Activated CD4-positive, alpha-beta T cell treated with anti-CD3 and anti-CD28 coated beads for 1 hour (primary cell): ENCODE measurements around the gene ITPA.
"Not testable (repeated sequence)": the region's sequence is repeated elsewhere in the genome, so short reads cannot be mapped to it uniquely, and the experiment has no call there.

Source experiments
- DNase-seq: peaks from one replicate; pipeline ENCODE4 v3.0.0-alpha.2; 2020

The ITPA gene

DNA sequence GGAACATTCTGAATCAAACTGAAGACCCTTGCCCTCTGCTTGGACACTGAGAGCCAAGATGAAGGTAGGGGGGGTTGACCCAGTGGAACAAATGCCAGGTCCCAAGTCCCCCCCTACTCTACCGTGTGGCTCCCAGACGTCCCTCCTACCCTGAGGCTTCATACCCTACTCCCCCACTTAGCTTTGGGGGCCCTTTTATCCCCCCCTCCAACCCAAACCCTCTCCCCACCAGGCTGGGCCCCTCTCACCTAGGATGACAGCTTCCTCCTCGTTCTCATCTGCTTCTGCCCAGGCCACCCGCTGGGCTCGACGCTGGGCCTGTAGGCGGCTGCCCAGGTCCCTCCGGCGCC, 6.4 kb upstream of the ITPA start:
- no peak for DNase-seq

DNA sequence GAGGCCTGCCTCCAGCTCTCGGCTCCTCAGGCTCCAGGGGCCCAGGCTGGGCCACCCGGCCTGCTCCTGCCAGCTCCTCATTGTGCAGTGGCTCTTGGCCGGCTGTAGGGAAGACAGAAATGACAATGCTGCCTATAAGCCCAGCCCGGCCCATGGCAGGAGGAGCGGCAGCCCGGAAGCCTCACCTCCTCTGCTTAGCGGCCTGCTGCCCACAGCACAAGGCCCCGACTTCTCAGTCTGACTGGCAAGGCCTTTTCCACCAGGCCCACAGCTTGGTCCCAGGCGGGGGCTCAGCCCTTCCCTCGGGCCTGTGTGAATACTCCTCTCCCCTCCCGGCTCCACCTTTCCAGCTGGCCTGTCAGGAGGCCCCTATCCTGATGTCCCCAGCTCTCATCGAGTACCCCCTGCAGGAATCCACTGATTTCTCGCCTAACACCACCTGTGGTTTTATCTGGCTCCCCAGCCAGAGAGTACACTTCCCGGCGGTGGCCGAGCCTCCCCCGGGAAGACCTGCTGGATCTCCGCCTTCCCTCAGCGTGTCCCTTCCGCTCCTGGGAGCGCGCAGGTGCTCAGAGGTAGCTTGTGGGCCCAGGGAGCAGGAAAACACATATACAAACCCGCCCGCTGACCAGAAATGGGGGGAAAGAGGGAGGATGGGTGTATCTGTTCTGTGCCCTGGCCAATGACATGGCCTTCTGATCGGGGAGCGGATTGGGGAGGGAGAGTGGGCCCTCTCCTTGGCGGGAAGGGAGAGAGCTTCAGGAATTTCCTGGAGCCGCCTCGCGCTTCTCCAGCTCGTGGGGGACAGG, 5.8 kb upstream of the ITPA start:
- no peak for DNase-seq

DNA sequence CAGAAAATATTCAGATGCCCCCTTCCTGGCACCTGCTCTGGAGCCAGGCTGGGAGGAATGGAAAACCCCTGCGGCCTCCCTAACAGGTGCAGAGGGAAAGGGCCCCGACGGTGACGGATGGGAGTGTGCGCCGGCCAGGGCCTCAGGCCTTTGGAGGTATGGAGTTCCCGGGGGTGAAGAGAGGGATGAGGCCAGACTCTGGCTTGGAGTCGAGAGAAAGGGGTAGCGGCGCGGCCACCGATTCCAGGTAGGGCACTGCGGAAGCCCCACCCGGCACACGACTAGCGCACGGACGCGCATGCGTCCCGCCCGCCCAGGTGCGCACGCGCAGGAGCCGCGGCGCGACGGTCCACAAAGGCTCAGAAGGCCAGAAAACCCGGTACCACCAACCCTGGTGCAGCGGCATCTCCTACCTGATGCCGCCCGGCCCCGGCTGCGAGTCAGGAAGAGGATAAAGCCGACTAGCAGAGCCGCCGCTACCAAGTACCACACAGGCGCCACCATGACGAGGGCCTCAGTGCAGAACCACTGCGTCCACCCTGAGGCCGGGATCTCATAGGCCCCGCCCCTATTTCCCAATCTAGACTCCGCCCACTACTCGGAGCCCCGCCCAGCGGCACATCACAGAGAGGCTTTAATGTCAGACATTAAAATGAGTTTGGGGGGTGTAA, 5.0 kb upstream of the ITPA start, which contains the start of gene DDRGK1:
Gene DDRGK1 (minus strand): TSS at position 559 of the 671 bp plus-strand sequence. CDS start 55 bp downstream, at position 504.
- peak; percentile 81 for DNase-seq

DNA sequence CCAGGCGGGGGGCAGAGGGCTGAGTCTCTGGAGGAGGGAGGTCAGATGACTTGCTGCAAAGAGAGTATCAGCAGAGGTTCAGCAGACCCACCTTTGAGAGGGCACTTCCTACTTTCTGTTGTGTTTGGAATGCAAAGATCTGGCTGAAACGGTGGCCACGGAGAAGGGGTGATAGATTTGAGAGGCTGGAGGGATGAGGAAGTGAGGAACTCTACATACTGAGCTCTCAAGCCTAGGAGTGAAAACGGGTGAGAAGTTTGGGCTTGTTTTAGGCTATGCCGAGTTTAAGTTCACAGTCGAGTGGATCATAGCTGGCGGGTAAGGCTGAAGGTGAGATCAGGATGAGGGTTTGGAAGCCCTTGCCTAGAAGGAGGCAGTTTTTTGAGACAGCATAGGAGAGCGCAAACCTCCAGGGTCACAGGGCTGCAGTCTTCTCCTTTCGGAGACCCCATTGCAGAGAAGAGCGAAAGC, 477 bp upstream of the ITPA start:
- DNase-seq = no peak

DNA sequence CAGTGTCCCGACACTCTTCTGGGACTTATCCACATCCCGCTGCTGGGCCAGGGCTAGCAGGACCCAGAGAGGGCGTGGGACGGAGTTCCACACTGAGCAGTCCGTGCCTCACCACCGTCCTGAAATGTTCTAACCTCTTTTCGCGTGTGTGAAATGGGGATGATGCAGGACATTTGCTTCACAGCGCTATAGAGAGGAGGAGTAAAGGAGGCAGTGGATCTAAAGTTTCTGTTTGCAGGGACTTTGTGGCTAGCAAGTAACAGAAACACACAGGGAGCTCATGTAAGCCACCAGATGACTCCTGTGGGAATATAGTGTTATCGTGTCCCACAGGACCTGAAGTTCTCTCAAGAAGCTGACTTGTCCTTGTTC, 634 bp downstream of the ITPA start:
- no peak for DNase-seq

DNA sequence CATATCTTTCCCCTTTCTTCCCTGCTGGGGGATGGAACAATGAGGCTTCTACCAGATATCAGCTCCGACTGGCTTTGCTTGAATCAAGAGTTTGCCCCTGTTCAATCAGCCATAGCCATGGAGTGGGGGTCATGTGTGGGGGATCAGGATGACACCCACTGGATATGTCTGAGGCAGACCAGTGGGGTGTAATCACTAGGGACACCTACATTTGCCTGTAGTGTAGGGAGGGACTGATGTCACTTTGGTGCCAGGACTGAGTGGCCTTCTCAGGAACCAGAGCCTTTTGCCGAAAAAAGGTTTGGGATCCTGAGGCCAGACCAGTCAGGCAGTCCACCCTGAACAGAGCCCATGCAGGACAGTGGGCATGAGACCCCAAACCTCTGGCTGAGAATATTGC, 1.0 kb downstream of the ITPA start:
- DNase-seq = no peak

DNA sequence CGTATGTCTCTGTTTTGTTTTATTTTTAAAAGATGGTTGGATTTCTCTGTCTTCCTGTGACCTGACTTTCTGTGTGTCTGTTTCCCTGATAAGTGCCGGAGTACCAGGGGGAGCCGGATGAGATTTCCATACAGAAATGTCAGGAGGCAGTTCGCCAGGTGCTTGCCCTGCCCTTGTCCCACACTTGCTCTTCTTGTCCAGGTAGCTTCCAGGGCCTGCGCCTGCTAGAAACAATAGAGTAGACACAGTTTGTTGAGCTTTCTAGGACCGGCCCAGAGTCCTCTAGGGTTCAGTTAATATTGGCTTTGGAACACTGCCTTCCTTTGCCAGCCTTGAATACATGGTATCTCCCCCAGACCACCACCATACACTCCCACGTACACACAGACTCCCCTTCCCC, 3.9 kb downstream of the ITPA start:
- DNase-seq = no peak

DNA sequence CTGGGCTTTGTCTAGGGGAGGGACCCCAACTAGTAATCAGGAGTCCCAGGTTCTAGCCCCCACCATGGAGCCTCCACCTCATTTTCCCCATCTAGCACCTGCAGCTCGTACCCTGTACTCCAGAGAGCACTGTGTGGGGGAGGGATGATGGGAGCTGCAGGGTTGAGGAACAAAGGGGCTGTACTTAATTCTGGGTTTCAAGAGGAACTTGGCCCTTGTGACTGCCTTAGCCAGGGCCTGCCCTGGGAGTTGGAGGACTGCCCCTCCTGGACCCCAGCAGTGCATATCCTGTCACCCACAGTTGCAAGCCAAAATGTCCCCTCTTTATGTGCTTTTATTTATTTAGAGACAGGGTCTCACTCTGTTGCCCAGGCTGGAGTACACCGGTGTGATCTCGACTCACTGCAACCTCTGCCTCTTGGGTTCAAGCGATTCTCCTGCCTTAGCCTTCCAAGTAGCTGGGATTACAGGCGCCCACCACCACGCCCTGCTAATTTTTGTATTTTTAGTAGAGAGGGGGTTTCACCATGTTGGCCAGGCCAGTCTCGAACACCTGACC, 6.1 kb downstream of the ITPA start:
- DNase-seq = not testable (repeated sequence)

DNA sequence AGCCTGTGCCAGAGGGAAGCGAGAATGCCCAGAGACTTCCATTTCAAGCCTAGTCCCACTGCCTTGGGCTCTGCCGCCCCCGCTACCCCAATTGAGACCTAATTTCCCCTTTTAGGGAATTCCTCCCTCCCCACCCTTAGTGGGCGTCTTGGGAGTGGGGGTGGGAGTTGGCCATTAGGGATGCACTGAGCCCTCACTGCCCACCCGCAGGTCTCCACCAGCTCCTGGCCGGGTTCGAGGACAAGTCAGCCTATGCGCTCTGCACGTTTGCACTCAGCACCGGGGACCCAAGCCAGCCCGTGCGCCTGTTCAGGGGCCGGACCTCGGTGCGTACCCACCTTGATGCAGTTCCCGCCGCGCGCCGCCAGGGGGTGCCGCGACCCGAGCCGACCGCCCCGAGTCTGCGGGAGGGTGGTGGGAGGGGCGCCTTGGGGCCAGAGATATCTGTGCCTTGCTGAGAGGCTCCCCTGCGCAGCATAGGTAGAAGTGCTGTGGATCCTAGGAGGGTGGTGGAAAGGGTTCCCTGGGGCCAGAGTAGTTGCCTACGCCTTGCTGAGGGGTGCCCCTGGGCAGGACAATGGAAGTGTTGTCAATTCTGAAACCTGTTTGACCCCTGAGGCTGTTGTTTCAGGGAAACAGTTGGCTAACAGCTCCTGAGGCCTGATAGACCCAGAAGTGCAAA, 9.2 kb downstream of the ITPA start:
- peak; percentile 59 for DNase-seq

DNA sequence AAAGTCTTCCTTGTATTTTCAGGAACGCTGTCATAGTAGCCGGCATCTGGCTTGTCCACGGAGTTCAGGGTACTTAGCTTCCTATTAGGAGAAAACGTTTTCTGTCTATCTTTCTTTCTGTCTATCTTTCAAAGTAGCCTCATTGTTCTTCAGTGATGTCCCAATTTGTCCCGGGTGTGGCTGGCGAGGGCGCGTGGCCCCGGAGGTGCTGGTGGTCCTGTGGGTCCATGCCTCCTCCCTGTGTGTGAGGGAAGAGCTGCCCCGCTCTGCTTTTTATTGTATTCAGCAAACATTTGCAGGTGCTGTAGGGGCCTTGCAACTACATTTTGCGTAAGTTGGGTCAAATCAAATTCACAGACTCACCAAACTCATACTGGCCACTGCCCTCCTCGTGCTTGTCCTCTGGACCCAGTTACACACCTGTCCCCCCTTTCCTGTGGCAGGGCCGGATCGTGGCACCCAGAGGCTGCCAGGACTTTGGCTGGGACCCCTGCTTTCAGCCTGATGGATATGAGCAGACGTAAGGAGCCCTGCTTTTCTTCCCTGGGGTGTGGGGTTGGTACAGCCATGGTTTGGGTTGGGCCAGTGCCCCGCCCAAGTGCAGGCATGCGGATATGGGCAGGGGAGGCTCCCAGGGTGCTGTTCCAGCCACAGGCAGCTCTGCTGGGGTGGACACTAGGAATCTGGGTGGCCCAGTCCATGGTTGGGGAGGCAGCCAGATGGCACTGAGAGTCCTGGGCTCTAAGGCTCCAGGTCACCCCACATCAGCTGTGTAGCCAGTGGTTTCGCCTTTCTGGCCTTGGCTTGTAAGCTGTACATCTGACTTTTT, 12.3 kb downstream of the ITPA start:
- DNase-seq = no peak

DNA sequence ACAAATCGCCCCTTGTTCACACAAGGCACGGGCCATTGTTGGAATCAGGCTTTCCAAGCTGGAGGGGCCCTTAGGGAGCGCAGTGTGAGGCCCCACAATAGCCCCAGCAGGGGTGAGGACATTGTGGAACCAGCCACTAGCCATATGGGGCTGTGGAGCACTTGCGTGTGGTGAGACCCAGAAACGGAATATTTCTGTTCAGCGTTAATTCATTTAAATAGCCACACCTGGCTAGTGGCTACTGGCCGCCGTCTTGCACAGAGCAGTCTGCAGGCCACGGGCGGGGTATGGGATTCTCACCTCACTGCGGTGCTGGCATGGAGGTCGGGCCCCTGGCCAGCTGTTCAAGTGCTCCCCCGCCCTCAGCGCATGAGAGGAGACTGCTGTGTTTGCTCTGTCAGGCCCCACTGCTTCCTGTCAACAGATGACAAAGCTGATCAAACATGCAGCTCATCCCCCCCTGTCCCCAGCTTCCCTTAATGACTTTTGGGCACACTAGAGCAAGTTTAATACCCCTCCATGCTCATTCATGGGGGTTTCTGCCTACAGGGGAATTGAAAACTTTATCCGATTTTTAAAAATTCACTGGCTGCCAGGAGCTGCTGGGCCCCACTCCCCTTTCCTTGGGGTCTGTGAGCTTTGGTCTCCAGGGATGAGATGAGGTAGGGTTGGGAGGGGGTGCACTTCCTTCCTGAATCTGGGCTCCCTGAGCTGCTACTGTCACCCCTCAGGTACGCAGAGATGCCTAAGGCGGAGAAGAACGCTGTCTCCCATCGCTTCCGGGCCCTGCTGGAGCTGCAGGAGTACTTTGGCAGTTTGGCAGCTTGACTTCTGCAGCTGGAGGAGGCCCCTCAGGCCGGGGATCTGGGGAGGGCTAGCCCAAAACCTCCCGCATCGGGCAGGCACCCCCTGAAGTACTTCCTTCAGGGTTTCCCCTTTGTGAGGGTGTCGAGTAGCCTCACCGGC, 13.6 kb downstream of the ITPA start:
- no peak for DNase-seq

DNA sequence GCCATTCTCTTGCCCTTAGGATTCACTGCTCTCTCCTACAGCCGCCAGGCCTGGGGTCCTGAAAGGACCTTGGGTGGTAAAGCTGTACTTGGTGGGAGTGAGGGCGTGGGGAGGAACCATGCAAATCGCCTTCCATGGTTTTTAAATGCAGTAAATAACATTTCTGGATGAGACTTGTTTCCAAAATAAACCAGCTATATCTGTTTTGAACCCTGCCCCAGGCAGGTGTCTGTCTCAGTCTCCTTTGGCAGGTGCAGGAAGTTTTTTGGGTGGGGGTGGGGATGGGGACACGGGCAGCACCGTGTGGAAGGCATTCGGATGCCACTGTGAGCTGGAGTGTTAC, 14.3 kb downstream of the ITPA start:
- DNase-seq = no peak

DNA sequence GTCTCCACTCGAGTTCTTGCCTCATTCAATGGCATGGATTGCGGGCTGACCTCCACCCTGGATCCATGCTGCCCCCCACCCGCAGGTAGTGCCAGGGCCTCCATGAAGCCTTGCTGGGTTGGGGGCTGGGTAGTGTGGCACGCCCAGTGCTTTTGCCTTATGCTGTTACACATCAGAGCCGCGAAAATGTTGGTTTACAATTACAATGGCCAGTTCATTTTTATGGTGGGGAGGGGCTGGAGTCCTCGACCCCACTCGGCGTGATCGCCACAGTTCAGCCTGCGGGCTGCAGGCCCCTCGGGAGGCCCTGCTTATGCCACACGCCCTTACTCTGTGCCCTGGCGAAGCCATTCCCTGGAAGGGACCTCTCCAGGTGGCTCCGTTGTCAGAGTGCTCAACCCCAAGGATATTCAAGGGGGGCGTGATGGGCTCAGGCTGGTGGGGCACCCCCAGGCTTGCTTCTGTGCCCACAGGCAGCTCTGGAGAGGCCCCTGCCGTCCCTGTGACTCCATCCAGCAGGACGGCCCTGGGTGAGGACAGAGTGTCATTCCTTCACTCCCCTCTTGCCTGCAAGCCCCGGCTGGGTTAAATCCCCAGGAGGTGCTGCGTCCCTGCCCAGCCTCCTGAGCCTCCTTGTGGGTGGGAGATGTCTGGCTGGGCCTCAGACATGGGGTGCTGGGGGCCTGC, 14.8 kb downstream of the ITPA start:
- DNase-seq = no peak

DNA sequence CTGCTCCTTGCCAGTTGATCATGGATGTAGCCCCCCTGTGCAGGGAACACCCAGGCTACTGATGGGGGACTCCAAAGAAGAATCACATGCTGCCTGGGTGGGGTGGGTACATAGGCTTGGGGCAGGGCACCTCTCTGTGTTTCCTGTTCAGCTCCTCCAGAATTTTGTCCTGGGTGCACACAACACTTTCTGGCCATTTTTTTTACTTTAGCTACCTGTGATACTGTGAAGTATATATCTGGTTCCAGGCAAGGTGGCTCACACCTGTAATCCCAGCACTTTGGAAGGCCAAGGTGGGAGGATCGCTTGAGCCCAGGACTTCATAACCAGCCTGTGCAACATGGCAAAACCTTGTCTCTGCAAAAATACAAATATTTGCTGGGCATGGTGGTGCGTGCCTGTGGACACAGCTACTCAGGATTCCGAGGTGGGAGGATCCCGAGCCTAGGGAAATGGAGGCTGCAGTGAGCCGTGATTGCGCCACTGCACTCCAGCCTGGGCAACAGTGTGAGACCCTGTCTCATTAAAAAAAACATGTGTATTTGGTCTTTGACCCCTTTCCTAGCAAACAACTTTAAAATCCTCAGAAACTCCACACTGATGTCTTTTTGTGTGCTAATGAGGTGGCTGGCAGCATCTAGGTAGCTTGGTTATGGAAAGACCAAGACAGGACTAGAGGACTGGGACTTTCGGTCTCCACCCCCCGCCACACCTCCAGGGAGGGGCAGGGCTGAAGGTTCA, 15.6 kb downstream of the ITPA start:
- DNase-seq = no peak

DNA sequence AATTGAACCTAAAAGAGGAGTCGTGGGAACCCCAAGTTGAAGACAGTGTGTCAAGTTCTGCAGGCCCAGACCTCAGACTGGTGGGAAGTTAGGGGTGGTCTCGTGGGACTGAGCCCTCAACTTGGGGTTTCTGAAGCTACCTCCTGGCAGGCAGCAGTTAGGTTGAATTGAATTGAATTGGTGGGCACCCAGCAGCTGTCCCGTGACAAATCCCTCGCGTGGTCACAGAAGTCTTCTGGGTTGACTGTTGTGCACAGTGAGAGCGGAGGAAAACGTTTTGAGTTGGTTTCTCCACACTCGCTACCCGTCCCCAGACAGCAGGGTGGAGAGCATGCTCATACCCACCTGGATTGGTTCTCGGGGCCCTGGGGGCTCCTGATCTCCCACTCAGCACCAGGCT, 16.8 kb downstream of the ITPA start:
- DNase-seq = no peak

DNA sequence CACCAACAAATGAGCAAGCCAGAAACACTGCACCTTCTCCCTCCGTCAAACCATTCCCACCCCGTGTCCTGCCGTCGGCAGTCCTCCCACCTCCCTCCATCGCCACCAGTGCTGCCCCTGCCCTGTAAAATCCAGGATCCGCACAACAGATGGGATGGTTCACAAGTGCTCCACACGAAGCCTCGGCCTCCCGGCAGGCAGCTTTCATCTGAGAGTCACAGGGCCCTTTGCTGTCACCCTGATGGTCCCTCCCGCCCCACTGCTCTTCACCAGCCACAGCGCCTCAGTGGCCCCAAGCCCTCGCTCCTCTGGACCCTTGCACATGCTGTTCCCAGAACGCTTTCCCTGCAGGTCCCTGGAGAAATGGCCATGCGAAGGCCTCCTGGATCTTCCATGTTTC, 17.6 kb downstream of the ITPA start:
- no peak for DNase-seq

DNA sequence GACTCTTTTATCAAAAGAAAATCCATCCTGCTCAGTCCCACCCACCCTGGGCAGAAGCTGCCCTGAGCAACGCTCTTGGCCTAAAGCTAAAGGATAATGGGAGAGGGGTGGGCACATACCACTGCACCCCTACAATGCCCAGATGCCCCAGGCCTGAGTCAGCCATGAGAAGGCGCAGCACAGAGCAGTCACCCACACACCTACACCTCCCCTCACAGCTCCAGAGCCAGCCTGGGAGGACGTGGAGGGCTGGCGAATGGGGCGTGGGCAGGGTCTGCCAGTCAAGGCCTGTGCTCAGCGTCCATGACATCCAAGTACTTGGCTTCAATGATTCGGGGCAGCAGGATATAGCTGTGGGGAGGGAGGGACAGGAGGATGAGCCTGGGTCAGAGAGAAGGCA, 18.2 kb downstream of the ITPA start:
- DNase-seq = no peak

DNA sequence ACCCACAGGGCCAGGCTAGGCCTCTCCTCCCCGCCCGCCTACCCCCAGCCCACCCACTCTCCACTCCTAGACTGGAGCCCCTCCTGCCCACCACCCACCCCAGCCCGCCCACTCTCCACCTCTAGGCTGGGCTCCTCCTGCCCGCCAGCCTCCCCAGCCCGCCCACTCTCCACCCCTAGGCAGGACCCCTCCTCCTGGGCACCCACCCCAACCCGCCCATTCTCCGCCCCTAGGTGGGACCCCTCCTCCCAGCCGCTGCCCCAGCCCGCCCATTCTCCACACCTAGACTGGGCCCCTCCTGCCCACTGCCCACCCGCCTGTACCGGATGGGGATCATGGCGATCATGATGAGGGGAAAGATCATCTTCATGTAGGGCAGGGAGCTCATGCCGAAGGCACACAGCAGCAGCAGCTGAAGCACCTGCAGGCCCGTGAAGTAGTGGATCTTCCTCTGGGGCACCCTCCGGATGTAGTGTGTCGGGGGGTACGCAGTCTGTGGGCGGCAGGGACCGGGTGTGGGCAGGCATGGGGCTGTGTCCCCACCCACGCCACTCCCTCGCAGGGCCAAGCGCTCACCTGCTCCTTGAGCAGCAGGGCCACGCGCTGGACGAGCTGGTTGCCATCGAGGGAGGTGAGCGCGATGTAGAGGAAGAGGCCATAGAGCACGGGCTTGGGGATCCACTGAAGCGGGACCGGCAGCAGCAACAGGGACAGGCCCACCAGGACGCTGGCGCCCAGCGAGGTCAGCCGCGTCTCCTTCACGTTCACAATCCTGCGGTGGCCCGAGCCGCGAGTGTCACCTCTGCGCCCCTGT, 18.8 kb downstream of the ITPA start:
- no peak for DNase-seq

DNA sequence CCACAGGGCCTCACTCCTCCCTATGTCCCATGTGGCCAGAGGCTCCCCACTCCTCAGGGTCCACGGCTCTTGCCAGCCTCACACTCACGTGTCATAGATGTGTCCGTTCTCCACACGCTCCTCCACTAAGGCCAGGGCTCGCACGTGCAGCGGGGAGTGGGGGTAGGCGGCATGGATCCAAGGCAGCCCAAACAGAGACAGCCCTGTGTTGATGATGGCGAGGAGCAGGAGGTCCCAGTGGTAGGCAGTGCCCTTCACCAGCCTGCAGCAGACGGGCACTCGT, 19.4 kb downstream of the ITPA start:
- no peak for DNase-seq

DNA sequence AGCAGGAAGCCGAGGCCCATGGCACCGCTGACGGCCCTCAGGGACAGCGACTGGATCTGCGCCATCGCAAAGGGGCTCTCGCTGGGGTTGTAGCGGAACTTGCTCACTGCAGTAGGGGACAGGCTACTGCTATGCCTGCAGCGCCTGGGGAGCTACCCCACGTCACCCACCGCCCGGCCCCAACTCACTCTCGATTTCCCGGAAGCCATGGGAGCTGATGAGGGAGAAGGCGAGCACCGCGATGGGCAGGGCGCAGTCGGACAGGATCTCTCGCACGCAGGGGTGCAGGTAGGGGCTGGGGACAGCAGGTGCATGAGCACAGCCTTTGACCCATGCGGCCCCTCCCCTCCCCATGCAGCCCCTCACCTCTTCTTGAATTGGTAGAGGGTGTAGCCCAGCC, 19.9 kb downstream of the ITPA start:
- no peak for DNase-seq
